GM12878 (cell line): ENCODE data around the gene ABHD11. TPM values are rescaled to one million over a fixed set of nuclear protein-coding genes. Genes with fewer than 3 reads are reported as not detected.

Source experiments
- ATAC-seq: fragments of 200-7000 bp; cut with Tn5 transposase; 3 replicates; pipeline ENCODE4 v1.9.1; 2020; ENCODE audit warnings: mild to moderate bottlenecking, moderate library complexity
- BruUV-seq: library from RNA; stranded (reverse); fragments of 400-500 nt; replicated peaks from 2 replicates; lab custom pipeline; 2021; lab: Mats Ljungman, UMichigan
- CTCF ChIA-PET: fragments of 300-600 bp; sonication (Branson Sonifier 250); formaldehyde crosslinking; extraction: SDS; loops from one replicate; lab custom pipeline; 2021; ENCODE audit warnings: inconsistent platforms; lab: Yijun Ruan, JAX
- POLR2A ChIA-PET: fragments of 350-600 bp; formaldehyde crosslinking; extraction: SDS; loops from one replicate; lab custom pipeline; 2021; ENCODE audit warnings: inconsistent platforms; lab: Charles Lee
- RAD21 ChIA-PET: fragments of 300-600 bp; sonication (Branson Sonifier 250); formaldehyde crosslinking; loops from one replicate; lab custom pipeline; 2023; ENCODE audit warnings: antibody characterized with exemption; ENCODE audit not compliant: unreplicated experiment; lab: Charles Lee
- SMC1A ChIA-PET: fragments of 300-600 bp; sonication (Branson Sonifier 250); formaldehyde crosslinking; loops from one replicate; lab custom pipeline; 2023; ENCODE audit not compliant: unreplicated experiment, uncharacterized antibody; lab: Charles Lee
- DNase-seq: peaks from one replicate; pipeline ENCODE4 v3.0.0-alpha.2; 2011; ENCODE audit warnings: low read depth, low spot score
- FAIRE-seq: peaks from 3 replicates; lab custom pipeline; 2011; peaks lifted over from hg19 to GRCh38; lab: Jason Lieb, UNC
- H2AFZ ChIP-seq: 2 replicates; pipeline ENCODE4 v1.6.0; 2011; ENCODE audit warnings: low read depth, low read length, control low read depth; ENCODE audit not compliant: control insufficient read depth
- H3K27ac ChIP-seq: 2 replicates; pipeline ENCODE4 v1.5.1; 2011; ENCODE audit warnings: control low read depth; ENCODE audit not compliant: control insufficient read depth, insufficient read depth
- H3K27me3 ChIP-seq, 2 experiments: replicated peaks in 1 of 2; 2 replicates each; pipeline versions ENCODE4 v1.6.0 to v1.6.1; 2011; ENCODE audit warnings: low read length in 1 of 2; ENCODE audit not compliant: control insufficient read depth in 2 of 2, insufficient read depth in 2 of 2
- H3K36me3 ChIP-seq, 2 experiments: 2 replicates each; pipeline ENCODE4 v1.5.1; 2011; ENCODE audit warnings: low read length in 1 of 2; ENCODE audit not compliant: control insufficient read depth in 2 of 2, insufficient read depth in 2 of 2
- H3K4me1 ChIP-seq: 2 replicates; pipeline ENCODE4 v1.6.1; 2011; ENCODE audit warnings: mild to moderate bottlenecking, low read length, moderate library complexity, mixed read lengths; ENCODE audit not compliant: control insufficient read depth, insufficient read depth
- H3K4me2 ChIP-seq: 2 replicates; pipeline ENCODE4 v1.6.0; 2011; ENCODE audit warnings: control low read depth; ENCODE audit not compliant: control insufficient read depth, insufficient read depth
- H3K4me3 ChIP-seq: fragments of 200-600 bp; sonication (generic); 2 replicates; pipeline ENCODE4 v1.5.1; 2016
- H3K79me2 ChIP-seq: 2 replicates; pipeline ENCODE4 v1.6.0; 2011; ENCODE audit warnings: low read length; ENCODE audit not compliant: control insufficient read depth, insufficient read depth
- H3K9ac ChIP-seq: 2 replicates; pipeline ENCODE4 v1.8.0; 2011; ENCODE audit warnings: low read length, control low read depth, mixed read lengths; ENCODE audit not compliant: control insufficient read depth, insufficient read depth
- H3K9me3 ChIP-seq: replicated peaks from 3 replicates; pipeline ENCODE4 v1.5.1; 2011; ENCODE audit warnings: mild to moderate bottlenecking, low read length; ENCODE audit not compliant: control insufficient read depth, insufficient read depth
- H4K20me1 ChIP-seq: 2 replicates; pipeline ENCODE4 v1.6.0; 2011; ENCODE audit not compliant: control insufficient read depth, insufficient read depth
- BCL11A ChIP-seq: IDR thresholded peaks from 2 replicates; pipeline ENCODE4 v1.6.1; 2011; ENCODE audit warnings: low read depth, low read length
- BCL3 ChIP-seq: IDR thresholded peaks from 2 replicates; pipeline ENCODE4 v1.6.1; 2011; ENCODE audit warnings: borderline replicate concordance, low read depth, mild to moderate bottlenecking, moderate library complexity, low read length; ENCODE audit not compliant: insufficient read depth, poor library complexity, severe bottlenecking
- BHLHE40 ChIP-seq, 2 experiments: fragments of 450-650 bp in 1 of 2; IDR thresholded peaks; 2 replicates each; pipeline ENCODE4 v1.6.1; 2011 to 2017; ENCODE audit warnings: low read depth in 2 of 2, borderline replicate concordance in 1 of 2, improper control_type of control experiment in 1 of 2, low read length in 1 of 2, mild to moderate bottlenecking in 1 of 2
- CEBPB ChIP-seq, 2 experiments: fragments of 150-350 bp in 1 of 2; IDR thresholded peaks; 2 replicates each; pipeline ENCODE4 v1.6.1; 2012 to 2014; ENCODE audit warnings: low read depth in 2 of 2, low read length in 2 of 2, borderline replicate concordance in 1 of 2, inconsistent platforms in 1 of 2
- CREB1 ChIP-seq: IDR thresholded peaks from 2 replicates; pipeline ENCODE4 v1.6.1; 2012; ENCODE audit warnings: low read depth, mild to moderate bottlenecking, inconsistent platforms
- FOS ChIP-seq: IDR thresholded peaks from 3 replicates; pipeline ENCODE4 v1.6.1; 2011; ENCODE audit warnings: borderline replicate concordance; ENCODE audit not compliant: insufficient read length; ENCODE audit errors: extremely low read depth
- IRF5 ChIP-seq: fragments of 450-650 bp; IDR thresholded peaks from 2 replicates; pipeline ENCODE4 v1.6.1; 2017; ENCODE audit warnings: borderline replicate concordance
- LARP7 ChIP-seq: fragments of 450-650 bp; IDR thresholded peaks from 2 replicates; pipeline ENCODE4 v1.6.1; 2017; ENCODE audit warnings: mild to moderate bottlenecking
- MXI1 ChIP-seq: fragments of 150-350 bp; IDR thresholded peaks from 2 replicates; pipeline ENCODE4 v1.6.1; 2011; ENCODE audit warnings: low read depth, mild to moderate bottlenecking, inconsistent platforms, low read length, improper control_type of control experiment
- NBN ChIP-seq: fragments of 450-650 bp; IDR thresholded peaks from 2 replicates; pipeline ENCODE4 v1.6.1; 2016
- PKNOX1 ChIP-seq: fragments of 450-650 bp; IDR thresholded peaks from 2 replicates; pipeline ENCODE4 v1.6.1; 2016; ENCODE audit warnings: mild to moderate bottlenecking
- RB1 ChIP-seq: fragments of 450-650 bp; formaldehyde crosslinking; IDR thresholded peaks from 2 replicates; pipeline ENCODE4 v1.6.1; 2017; ENCODE audit warnings: mild to moderate bottlenecking, borderline replicate concordance
- SREBF1 ChIP-seq: IDR thresholded peaks from 2 replicates; pipeline ENCODE4 v1.6.1; 2012; ENCODE audit warnings: mild to moderate bottlenecking, low read length
- ZNF207 ChIP-seq: fragments of 450-650 bp; IDR thresholded peaks from 2 replicates; pipeline ENCODE4 v1.6.1; 2014; ENCODE audit warnings: antibody characterized with exemption, mild to moderate bottlenecking, borderline replicate concordance
- WGBS: methylation state at CpG from one replicate; pipeline ENCODE4 v1.1.6; 2016; ENCODE audit warnings: low lambda C conversion rate; ENCODE audit not compliant: insufficient replicate concordance, insufficient coverage; ENCODE audit errors: missing lambda C conversion rate; 5-methylcytosine and 5-hydroxymethylcytosine counted together
- in situ Hi-C: fragments of 300-500 bp; cut with MboI; formaldehyde crosslinking; loops from 9 replicates; pipeline ENCODE4 v1.14.3; 2018; ENCODE audit warnings: mixed read lengths
- intact Hi-C: fragments of 100-400 bp; cut with micrococcal nuclease; formaldehyde crosslinking; loops from one replicate; pipeline ENCODE4 v1.14.2; 2022; ENCODE audit not compliant: unreplicated experiment
- polyA plus RNA-seq, 11 experiments: library from polyadenylated mRNA; depleted of rRNA in 4 of 11; unstranded in 6 of 11; stranded (reverse) in 5 of 11; fragments of >200 nt; fragmentation: Nextera tagmentation in 4 of 11; fragmentation: Illumina TruSeq in 1 of 11; extraction: Ambion mirVana in 4 of 11; extraction: Trizol in 1 of 11; gene quantifications; 1 replicate in 1 of 11; 2 replicates in 10 of 11; pipeline versions ENCODE4 v1.2.1 to v1.2.3, GENCODE V29; 2011 to 2016; ENCODE audit warnings: inconsistent platforms in 2 of 11, missing spikeins in 2 of 11, low read depth in 1 of 11
- total RNA-seq, 4 experiments: library from RNA; depleted of rRNA in 3 of 4; stranded (reverse); fragments of >200 nt in 3 of 4; fragmentation: Illumina TruSeq in 1 of 4; extraction: Trizol in 1 of 4; gene quantifications; 2 replicates each; pipeline versions ENCODE4 v1.2.1 to v1.2.3, GENCODE V29; 2013 to 2021
- TF ChIP-seq, protein P1 (sequence below): fragments of 450-650 bp; IDR thresholded peaks from 2 replicates; pipeline ENCODE4 v1.6.1; 2017; ENCODE audit warnings: mild to moderate bottlenecking

ABHD11 gene
- total and polyA plus RNA-seq, 10 of the 15 experiments (the other 5 are each of a cell fraction or from before 2014, with no cell fraction given) = 2.8 to 24.8 (median 10.1) TPM

- TF ChIP-seq IRF5 = no peak
These were observed 7.8 kb upstream of the ABHD11 start (continued) for GRCh38 chr7:73746378-73746777.

- Histone ChIP-seq H3K27me3 (no peaks in the 10 kb centered on the region), H2AFZ (no peak overlapping the region), H3K4me1 (no peaks in the 10 kb centered on the region; the same call in 1 of the 2 replicates), H3K9ac (no peak overlapping the region), H3K4me2 (no peak overlapping the region), H3K27ac (no peak overlapping the region), H3K36me3 (no peaks in the 10 kb centered on the region), H4K20me1 (no peaks in the 10 kb centered on the region), H3K4me3 (no peak overlapping the region), H3K79me2 (no peaks in the 10 kb centered on the region; the same call in 1 of the 2 replicates), H3K9me3 (no peaks in the 10 kb centered on the region)
- POLR2A ChIA-PET = interaction anchor here (0.9 kb wide), 1 partner anchor 100 kb away, joined by 3 read pairs; no protein-coding TSS in a partner anchor
- WGBS = 47% methylated on average over 33 of the region's 35 CpGs
- in situ Hi-C loops = no loop called here
- intact Hi-C loops = no loop called here
- FAIRE-seq (no peak), DNase-seq (no peak), ATAC-seq (peak; percentile 28)
- BruUV-seq = no TSS peak
- CTCF ChIA-PET = interaction anchor here (0.7 to 1.0 kb wide), 3 partner anchors 45 to 463 kb away, joined by 3 to 4 read pairs (median 3); no protein-coding TSS in a partner anchor
- SMC1A ChIA-PET = no interaction called here
- RAD21 ChIA-PET = no interaction called here
- TF ChIP-seq LARP7 (peak; percentile 27; the same call in 1 of the 2 replicates), CEBPB (IDR thresholded peaks at IDR 0.05; ENCODE audit: borderline replicate concordance in 1 of 2, low read depth in 2 of 2, low read length in 2 of 2) (no peak), SREBF1 (no peak), ZNF207 (no peak), BHLHE40 (IDR thresholded peaks at IDR 0.05; ENCODE audit: borderline replicate concordance in 1 of 2, low read depth in 2 of 2, low read length in 1 of 2) (peak; percentile 80 to 90), PKNOX1 (no peak), FOS (no peak), NBN (no peak; the same call in 1 of the 2 replicates), CREB1 (no peak), BCL11A (no peak), MXI1 (0 out of 2 replicates have a peak, but pooled peaks have one; percentile 40), BCL3 (no peak), RB1 (no peak)
- TF ChIP-seq, protein P1, sequence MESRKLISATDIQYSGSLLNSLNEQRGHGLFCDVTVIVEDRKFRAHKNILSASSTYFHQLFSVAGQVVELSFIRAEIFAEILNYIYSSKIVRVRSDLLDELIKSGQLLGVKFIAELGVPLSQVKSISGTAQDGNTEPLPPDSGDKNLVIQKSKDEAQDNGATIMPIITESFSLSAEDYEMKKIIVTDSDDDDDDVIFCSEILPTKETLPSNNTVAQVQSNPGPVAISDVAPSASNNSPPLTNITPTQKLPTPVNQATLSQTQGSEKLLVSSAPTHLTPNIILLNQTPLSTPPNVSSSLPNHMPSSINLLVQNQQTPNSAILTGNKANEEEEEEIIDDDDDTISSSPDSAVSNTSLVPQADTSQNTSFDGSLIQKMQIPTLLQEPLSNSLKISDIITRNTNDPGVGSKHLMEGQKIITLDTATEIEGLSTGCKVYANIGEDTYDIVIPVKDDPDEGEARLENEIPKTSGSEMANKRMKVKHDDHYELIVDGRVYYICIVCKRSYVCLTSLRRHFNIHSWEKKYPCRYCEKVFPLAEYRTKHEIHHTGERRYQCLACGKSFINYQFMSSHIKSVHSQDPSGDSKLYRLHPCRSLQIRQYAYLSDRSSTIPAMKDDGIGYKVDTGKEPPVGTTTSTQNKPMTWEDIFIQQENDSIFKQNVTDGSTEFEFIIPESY = peak; percentile 84; the same call in 1 of the 2 replicates
These were observed 4.4 kb upstream of the ABHD11 start for GRCh38 chr7:73742753-73743641.
